ENCODE results near the gene HSPD1. TPM values are rescaled to one million over a fixed set of nuclear protein-coding genes. Genes with fewer than 3 reads are reported as not detected.
A peak's percentile ranks its signal among the peaks of the same experiment; 100 is the strongest.
"Not testable (repeated sequence)": the region's sequence is repeated elsewhere in the genome, so short reads cannot be mapped to it uniquely, and the experiment has no call there.

HSPD1 gene
- total RNA-seq, 1 experiment from 2014 or later, result 99.1 TPM

DNA sequence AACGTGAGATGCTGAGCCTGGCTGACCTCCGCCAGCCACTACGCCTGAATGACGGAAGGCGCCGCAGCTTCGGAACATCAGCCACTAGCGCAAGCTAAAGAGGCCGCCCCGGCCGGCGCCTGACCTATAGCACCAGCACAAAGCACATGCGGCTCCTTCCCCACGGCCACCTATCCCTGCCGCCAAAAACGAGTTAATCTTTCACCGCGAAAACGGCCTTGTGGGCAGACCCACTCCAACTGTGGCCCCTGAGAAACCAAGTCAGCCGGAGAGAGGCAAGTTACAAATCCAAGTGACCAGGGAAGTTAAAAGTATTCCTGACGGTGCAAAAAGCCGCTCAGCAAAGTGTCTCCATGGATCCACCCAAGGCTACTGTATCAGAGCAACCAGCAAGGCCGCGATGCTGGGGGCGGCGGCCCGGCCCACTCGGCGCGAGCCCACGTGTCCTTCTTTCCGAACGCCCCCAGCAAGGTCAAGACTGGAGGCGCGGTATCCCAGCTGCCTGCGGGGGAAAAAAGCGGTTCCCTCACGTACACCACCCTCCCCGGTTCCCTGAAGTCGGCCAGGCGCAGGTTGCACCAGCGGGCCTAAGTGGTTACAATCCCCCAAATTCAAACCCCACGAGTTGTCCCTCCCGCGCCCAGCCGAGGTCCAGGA, 575 bp downstream of the HSPD1 start:
- in situ Hi-C loops (cut with HindIII; ENCODE audit: low pct_unique_long_range_greater_than_20kb, low sequenced_read_pairs), result no loop called here
- peak; percentile 65 for DNase-seq (ENCODE audit: low read depth)

GRCh38 chr2:197498235-197498936, 1.3 kb downstream of the HSPD1 start:
- in situ Hi-C loops (cut with HindIII; ENCODE audit: low pct_unique_long_range_greater_than_20kb, low sequenced_read_pairs), result no loop called here
- DNase-seq (ENCODE audit: low read depth), result no peak

- in situ Hi-C loops (cut with HindIII; ENCODE audit: low pct_unique_long_range_greater_than_20kb, low sequenced_read_pairs), result no loop called here
- no peak for DNase-seq (ENCODE audit: low read depth)
These were observed 2.3 kb downstream of the HSPD1 start for GRCh38 chr2:197497326-197497725.

- in situ Hi-C loops (cut with HindIII; ENCODE audit: low pct_unique_long_range_greater_than_20kb, low sequenced_read_pairs), result no loop called here
- DNase-seq (ENCODE audit: low read depth), result no peak
These were observed 2.9 kb downstream of the HSPD1 start for GRCh38 chr2:197496695-197497094.

GRCh38 chr2:197495433-197496134, 4.1 kb downstream of the HSPD1 start:
- in situ Hi-C loops (cut with HindIII; ENCODE audit: low pct_unique_long_range_greater_than_20kb, low sequenced_read_pairs), result no loop called here

GRCh38 chr2:197487385-197487784, 12.3 kb downstream of the HSPD1 start:
- in situ Hi-C loops (cut with HindIII; ENCODE audit: low pct_unique_long_range_greater_than_20kb, low sequenced_read_pairs), result no loop called here
- DNase-seq (ENCODE audit: low read depth), result no peak

More at GRCh38 chr2:197495433-197496134, 4.1 kb downstream of the HSPD1 start:
- DNase-seq (ENCODE audit: low read depth), result no peak

DNA sequence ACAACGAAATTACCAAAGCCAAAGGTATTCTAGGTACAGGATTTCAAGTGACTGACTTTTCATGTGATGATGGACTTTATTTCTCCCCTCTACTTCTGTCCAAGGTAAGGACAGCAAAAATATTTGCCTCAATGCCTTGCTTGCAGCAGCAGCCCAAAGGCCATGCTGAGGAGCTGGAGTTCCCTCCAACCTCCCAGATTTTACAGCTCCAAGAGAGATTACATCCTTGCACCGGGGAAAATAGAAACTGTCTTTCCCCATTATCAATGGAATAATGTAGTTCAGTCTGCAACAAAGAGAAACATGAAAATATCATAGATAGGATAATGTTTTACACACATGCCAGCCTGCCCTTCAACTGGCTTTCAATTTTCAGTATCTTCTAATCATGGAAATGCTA, 13.5 kb downstream of the HSPD1 start:
- no peak for DNase-seq (ENCODE audit: low read depth)
- in situ Hi-C loops (cut with HindIII; ENCODE audit: low pct_unique_long_range_greater_than_20kb, low sequenced_read_pairs), result no loop called here

DNA sequence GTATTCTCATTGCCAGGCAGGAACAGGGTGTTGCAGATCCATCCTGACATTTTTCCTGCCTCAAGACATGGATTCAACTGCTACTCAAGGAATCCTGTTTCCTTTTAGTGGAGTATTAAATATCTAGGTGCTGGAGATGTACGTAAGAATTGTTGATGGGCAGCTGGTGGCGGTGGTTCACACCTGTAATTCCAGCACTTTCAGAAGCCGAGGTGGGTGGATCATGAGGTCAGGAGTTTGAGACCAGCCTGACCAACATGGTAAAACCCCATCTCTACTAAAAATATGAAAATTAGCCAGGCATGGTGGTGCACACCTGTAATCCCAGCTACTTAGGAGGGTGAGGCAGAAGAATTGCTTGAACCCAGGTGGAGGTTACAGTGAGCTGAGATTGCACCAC, 15.4 kb downstream of the HSPD1 start:
- DNase-seq (ENCODE audit: low read depth); in situ Hi-C loops (cut with HindIII; ENCODE audit: low pct_unique_long_range_greater_than_20kb, low sequenced_read_pairs): not testable (repeated sequence)

- in situ Hi-C loops (cut with HindIII; ENCODE audit: low pct_unique_long_range_greater_than_20kb, low sequenced_read_pairs), result no loop called here
- DNase-seq (ENCODE audit: low read depth), result no peak
These were observed 19.2 kb downstream of the HSPD1 start for GRCh38 chr2:197480165-197481036.

DNA sequence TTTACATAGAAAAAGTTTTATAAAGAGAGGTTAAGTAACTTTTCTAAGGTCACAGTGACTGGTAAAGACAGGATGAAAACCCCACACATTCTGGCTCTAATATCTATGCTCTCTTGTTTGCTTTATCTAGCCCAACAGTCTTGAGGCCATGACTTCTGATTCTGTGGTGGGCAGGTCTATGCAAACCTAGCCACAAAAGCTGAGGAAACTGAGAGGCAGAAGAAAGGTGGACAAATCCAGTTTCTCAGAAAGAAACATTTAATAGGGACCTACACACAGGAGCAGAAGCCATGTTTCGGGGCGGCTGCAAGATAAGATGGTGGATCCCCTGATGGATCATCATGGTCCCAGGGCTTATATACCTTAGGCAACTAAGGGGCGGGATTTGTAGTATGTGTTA, 21.8 kb downstream of the HSPD1 start:
- in situ Hi-C loops (cut with HindIII; ENCODE audit: low pct_unique_long_range_greater_than_20kb, low sequenced_read_pairs), result no loop called here
- no peak for DNase-seq (ENCODE audit: low read depth)

DNA sequence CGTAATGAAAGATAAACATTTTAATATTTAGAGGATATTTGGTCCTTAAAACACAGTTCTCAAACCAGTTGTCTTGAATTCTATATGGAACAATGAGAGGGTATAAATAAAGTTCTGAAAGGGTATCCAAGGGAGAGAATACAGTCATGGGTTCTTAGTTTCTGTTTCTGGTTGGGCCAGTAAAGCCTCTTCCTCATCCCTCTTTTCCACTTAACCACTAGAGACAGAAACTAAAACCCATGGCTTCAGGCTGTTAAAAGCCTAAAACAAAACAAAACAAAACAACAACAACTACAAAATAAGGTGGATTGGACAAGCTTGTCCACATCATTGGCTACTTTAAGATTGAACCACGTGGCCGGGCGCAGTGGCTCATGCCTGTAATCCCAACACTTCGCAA, 27.5 kb downstream of the HSPD1 start:
- DNase-seq (ENCODE audit: low read depth), result no peak
- in situ Hi-C loops (cut with HindIII; ENCODE audit: low pct_unique_long_range_greater_than_20kb, low sequenced_read_pairs), result no loop called here

- in situ Hi-C loops (cut with HindIII; ENCODE audit: low pct_unique_long_range_greater_than_20kb, low sequenced_read_pairs), result no loop called here
- no peak for DNase-seq (ENCODE audit: low read depth)
These were observed 35.5 kb downstream of the HSPD1 start for GRCh38 chr2:197464175-197464574.

GRCh38 chr2:197461057-197461456, 38.6 kb downstream of the HSPD1 start:
- in situ Hi-C loops (cut with HindIII; ENCODE audit: low pct_unique_long_range_greater_than_20kb, low sequenced_read_pairs), result no loop called here
- DNase-seq (ENCODE audit: low read depth), result peak; percentile 72

- in situ Hi-C loops (cut with HindIII; ENCODE audit: low pct_unique_long_range_greater_than_20kb, low sequenced_read_pairs), result no loop called here
- no peak for DNase-seq (ENCODE audit: low read depth)
These were observed 39.0 kb downstream of the HSPD1 start for GRCh38 chr2:197460649-197461048.

- in situ Hi-C loops (cut with HindIII; ENCODE audit: low pct_unique_long_range_greater_than_20kb, low sequenced_read_pairs), result no loop called here
- no peak for DNase-seq (ENCODE audit: low read depth)
These were observed 44.2 kb downstream of the HSPD1 start for GRCh38 chr2:197455428-197455827.

DNA sequence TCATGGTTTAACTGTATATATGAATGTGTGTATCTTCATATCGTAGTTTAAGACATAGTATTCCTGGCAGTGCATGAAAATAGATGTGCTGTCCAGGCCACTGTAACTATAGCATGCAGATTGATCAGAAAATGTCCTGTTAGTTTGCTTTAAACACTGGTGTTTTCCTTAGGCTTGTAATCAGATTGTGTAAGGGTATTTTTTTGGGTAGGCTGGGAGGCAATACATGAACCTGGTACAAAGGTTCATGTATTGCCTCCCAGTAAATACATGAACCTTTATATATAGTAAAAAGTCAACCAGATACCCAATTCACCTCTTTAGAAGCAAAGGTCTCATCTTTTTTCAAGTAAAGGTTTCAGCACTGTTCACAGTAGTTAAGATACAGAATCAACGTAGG, 44.7 kb downstream of the HSPD1 start:
- in situ Hi-C loops (cut with HindIII; ENCODE audit: low pct_unique_long_range_greater_than_20kb, low sequenced_read_pairs), result no loop called here

GRCh38 chr2:197453914-197454398, 45.7 kb downstream of the HSPD1 start:
- DNase-seq (ENCODE audit: low read depth), result no peak

More for the DNA sequence above, 44.7 kb downstream of the HSPD1 start:
- DNase-seq (ENCODE audit: low read depth), result no peak

GRCh38 chr2:197453123-197453913, 46.3 kb downstream of the HSPD1 start, which contains the start of gene COQ10B:
Gene COQ10B, plus strand, starts transcription at chr2:197453552. Its CDS starts 9 bp downstream, at chr2:197453561.
- peak; percentile 100 for DNase-seq (ENCODE audit: low read depth)
- in situ Hi-C loops (cut with HindIII; ENCODE audit: low pct_unique_long_range_greater_than_20kb, low sequenced_read_pairs), result no loop called here

More at GRCh38 chr2:197453914-197454398, 45.7 kb downstream of the HSPD1 start:
- in situ Hi-C loops (cut with HindIII; ENCODE audit: low pct_unique_long_range_greater_than_20kb, low sequenced_read_pairs), result no loop called here
